ENCODE data around the gene COA3. TPM values are rescaled to one million over a fixed set of nuclear protein-coding genes. Genes with fewer than 3 reads are reported as not detected.

COA3 gene
- total RNA-seq, 1 experiment from 2014 or later = 54.2 TPM

- H3K4me3 Mint-ChIP-seq = no peak overlapping the region
- ChIA-PET CTCF (interaction anchor here (1.0 to 4.5 kb wide), 9 partner anchors 18 to 97 kb away, joined by 3 to 52 read pairs (median 6); partner anchors contain the start of genes BECN1 and WNK4), POLR2A (no interaction called here)
- peaks cover 71% of the 10 kb centered on the region for H3K36me3 Mint-ChIP-seq
- TF ChIP-seq SP1 (CRISPR knock-in tag; conservative IDR thresholded peaks at IDR 0.05) (no peak), TCF7 (CRISPR knock-in tag; IDR thresholded peaks at IDR 0.05; ENCODE audit: low read depth) (no peak), KAT7 (CRISPR knock-in tag; IDR thresholded peaks at IDR 0.05; ENCODE audit: borderline replicate concordance) (no peak), JUN (CRISPR knock-in tag; IDR thresholded peaks at IDR 0.05) (no peak), RORB (CRISPR knock-in tag; IDR thresholded peaks at IDR 0.05) (no peak), PRDM15 (CRISPR knock-in tag; IDR thresholded peaks at IDR 0.05) (no peak), ZNF219 (CRISPR knock-in tag; IDR thresholded peaks at IDR 0.05; ENCODE audit: borderline replicate concordance) (no peak), ATF3 (CRISPR knock-in tag; conservative IDR thresholded peaks at IDR 0.05) (no peak), FOXP1 (CRISPR knock-in tag; IDR thresholded peaks at IDR 0.05; ENCODE audit: borderline replicate concordance) (no peak), IRF1 (CRISPR knock-in tag; IDR thresholded peaks at IDR 0.05) (no peak), USF1 (CRISPR knock-in tag; IDR thresholded peaks at IDR 0.05) (no peak), FOXK1 (CRISPR knock-in tag; IDR thresholded peaks at IDR 0.05) (no peak)
- TF ChIP-seq, protein P1, sequence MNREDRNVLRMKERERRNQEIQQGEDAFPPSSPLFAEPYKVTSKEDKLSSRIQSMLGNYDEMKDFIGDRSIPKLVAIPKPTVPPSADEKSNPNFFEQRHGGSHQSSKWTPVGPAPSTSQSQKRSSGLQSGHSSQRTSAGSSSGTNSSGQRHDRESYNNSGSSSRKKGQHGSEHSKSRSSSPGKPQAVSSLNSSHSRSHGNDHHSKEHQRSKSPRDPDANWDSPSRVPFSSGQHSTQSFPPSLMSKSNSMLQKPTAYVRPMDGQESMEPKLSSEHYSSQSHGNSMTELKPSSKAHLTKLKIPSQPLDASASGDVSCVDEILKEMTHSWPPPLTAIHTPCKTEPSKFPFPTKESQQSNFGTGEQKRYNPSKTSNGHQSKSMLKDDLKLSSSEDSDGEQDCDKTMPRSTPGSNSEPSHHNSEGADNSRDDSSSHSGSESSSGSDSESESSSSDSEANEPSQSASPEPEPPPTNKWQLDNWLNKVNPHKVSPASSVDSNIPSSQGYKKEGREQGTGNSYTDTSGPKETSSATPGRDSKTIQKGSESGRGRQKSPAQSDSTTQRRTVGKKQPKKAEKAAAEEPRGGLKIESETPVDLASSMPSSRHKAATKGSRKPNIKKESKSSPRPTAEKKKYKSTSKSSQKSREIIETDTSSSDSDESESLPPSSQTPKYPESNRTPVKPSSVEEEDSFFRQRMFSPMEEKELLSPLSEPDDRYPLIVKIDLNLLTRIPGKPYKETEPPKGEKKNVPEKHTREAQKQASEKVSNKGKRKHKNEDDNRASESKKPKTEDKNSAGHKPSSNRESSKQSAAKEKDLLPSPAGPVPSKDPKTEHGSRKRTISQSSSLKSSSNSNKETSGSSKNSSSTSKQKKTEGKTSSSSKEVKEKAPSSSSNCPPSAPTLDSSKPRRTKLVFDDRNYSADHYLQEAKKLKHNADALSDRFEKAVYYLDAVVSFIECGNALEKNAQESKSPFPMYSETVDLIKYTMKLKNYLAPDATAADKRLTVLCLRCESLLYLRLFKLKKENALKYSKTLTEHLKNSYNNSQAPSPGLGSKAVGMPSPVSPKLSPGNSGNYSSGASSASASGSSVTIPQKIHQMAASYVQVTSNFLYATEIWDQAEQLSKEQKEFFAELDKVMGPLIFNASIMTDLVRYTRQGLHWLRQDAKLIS (CRISPR knock-in tag; IDR thresholded peaks at IDR 0.05; ENCODE audit: borderline replicate concordance) = no peak
- TF ChIP-seq, protein P2, sequence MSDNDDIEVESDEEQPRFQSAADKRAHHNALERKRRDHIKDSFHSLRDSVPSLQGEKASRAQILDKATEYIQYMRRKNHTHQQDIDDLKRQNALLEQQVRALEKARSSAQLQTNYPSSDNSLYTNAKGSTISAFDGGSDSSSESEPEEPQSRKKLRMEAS (CRISPR knock-in tag; IDR thresholded peaks at IDR 0.05) = no peak
- TF ChIP-seq, protein P3, sequence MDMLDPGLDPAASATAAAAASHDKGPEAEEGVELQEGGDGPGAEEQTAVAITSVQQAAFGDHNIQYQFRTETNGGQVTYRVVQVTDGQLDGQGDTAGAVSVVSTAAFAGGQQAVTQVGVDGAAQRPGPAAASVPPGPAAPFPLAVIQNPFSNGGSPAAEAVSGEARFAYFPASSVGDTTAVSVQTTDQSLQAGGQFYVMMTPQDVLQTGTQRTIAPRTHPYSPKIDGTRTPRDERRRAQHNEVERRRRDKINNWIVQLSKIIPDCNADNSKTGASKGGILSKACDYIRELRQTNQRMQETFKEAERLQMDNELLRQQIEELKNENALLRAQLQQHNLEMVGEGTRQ (CRISPR knock-in tag; IDR thresholded peaks at IDR 0.05) = no peak
- TF ChIP-seq, protein P4, sequence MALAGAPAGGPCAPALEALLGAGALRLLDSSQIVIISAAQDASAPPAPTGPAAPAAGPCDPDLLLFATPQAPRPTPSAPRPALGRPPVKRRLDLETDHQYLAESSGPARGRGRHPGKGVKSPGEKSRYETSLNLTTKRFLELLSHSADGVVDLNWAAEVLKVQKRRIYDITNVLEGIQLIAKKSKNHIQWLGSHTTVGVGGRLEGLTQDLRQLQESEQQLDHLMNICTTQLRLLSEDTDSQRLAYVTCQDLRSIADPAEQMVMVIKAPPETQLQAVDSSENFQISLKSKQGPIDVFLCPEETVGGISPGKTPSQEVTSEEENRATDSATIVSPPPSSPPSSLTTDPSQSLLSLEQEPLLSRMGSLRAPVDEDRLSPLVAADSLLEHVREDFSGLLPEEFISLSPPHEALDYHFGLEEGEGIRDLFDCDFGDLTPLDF (CRISPR knock-in tag; IDR thresholded peaks at IDR 0.05) = no peak
- TF ChIP-seq, protein P5, sequence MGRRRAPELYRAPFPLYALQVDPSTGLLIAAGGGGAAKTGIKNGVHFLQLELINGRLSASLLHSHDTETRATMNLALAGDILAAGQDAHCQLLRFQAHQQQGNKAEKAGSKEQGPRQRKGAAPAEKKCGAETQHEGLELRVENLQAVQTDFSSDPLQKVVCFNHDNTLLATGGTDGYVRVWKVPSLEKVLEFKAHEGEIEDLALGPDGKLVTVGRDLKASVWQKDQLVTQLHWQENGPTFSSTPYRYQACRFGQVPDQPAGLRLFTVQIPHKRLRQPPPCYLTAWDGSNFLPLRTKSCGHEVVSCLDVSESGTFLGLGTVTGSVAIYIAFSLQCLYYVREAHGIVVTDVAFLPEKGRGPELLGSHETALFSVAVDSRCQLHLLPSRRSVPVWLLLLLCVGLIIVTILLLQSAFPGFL (CRISPR knock-in tag; IDR thresholded peaks at IDR 0.05; ENCODE audit: borderline replicate concordance) = no peak
- no peak for DNase-seq (ENCODE audit: low spot score)
- no peak overlapping the region for H3K27ac Mint-ChIP-seq
- no peaks in the 10 kb centered on the region for H3K4me1 Mint-ChIP-seq
- ATAC-seq = no peak
- no peaks in the 10 kb centered on the region for H3K9me3 Mint-ChIP-seq
- H3K27me3 Mint-ChIP-seq (ENCODE audit: low read depth) = no peaks in the 10 kb centered on the region
These were observed 43.6 kb upstream of the COA3 start for GRCh38 chr17:42841975-42842685.
